ENCODE results near the gene SLC23A3. TPM values are rescaled to one million over a fixed set of nuclear protein-coding genes. Genes with fewer than 3 reads are reported as not detected.

SLC23A3 gene
- total RNA-seq, 4 donors from 2014 or later = 0.23 to 1.1 (median 0.27) TPM; not detected in 1

DNA sequence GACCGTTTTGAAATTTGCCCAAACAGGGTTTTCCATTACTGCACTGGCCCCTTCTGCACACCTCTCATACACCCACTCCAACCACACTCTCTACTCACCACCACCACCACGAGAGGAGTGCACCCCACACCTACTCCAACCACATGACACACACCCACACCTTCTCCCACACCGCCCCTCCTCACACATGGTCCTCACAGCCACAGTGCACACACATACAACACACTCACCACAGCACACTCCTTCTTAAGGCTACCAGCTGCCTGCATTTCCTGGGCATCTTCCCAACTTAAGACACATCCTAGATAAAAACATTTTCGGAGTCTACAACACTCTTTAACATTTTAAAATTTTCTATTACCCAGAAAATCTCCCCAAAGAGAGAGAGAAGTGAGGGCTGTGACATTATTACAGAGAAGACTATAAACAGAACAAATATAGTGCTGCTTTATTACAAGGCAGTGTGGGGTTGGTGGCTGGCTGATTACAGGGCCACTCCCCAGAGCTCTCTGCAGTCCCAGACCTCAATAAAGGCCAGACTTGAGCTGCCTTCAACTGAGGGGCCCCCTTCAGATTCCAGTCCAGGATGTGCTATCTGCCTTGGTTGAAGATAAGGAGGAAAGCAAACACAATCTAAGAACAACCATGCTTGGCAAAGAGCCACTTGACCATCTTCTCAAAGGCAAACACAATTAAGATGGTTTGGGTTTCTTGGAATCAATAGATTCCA, 45.3 kb downstream of the SLC23A3 start:
- H3K4me3 ChIP-seq = no peak overlapping the region
- no peak for TF ChIP-seq POLR2A (IDR thresholded peaks at IDR 0.05)
- no peaks in the 10 kb centered on the region for H3K36me3 ChIP-seq
- WGBS, 2 donors (ENCODE audit: low coverage in 1 of 2) = 60 to 68% methylated on average over 4 of the region's 4 CpGs
- ATAC-seq = no peak
- no peaks in the 10 kb centered on the region for H3K9me3 ChIP-seq
- H3K4me1 ChIP-seq = peaks cover 0 to 26% (median 0%) of the 10 kb centered on the region in 3 donors
- no peaks in the 10 kb centered on the region for H3K27me3 ChIP-seq
- H3K27ac ChIP-seq = no peak overlapping the region

DNA sequence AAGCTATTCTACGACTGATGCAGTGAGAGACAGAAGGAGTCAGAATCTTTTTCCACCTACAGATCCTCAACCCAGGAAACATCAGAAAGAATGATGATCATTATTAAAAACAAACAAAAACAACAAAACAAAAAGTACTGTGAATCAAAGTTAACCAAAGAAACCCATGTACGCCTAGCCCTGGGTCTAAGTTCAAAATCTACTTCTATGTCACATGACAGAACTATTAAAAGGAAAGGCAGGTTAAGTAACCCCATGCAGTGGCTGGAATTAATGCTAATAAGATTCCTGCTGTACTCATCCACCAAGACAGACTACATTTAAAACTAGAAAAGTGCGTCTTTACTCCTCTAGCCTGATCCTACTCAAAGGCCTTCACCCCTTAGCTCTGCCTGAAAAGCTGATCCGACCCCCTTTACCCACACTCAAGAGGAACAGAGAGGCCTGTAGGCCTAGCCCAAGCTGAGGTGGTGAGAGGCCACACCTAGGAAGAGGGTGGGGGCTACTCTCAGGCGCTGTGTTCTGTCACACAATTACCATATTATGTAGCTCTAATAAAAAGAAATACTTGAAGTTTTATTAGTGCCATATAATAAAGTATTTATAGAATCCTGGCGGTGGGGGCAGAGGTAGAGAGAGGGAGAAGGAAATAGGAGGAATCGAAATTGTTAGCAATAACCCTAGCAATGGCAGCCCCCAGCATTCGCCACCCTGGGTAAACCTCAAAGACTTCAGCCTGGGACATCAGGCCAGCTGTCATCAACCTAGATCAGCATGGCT, 46.3 kb downstream of the SLC23A3 start:
- 91 to 97% methylated on average over 5 to 8 of the region's 8 CpGs for WGBS, 2 donors (ENCODE audit: low coverage in 1 of 2)
- TF ChIP-seq POLR2A (IDR thresholded peaks at IDR 0.05) (no peak), CTCF (IDR thresholded peaks at IDR 0.05) (no peak), POLR2AphosphoS5 (IDR thresholded peaks at IDR 0.05) (no peak), EP300 (IDR thresholded peaks at IDR 0.05) (no peak)
- Histone ChIP-seq H3K36me3 (no peaks in the 10 kb centered on the region), H3K27me3 (no peaks in the 10 kb centered on the region), H3K27ac (no peak overlapping the region), H3K4me3 (no peak overlapping the region), H3K4me1 (peaks cover 0 to 20% (median 0%) of the 10 kb centered on the region in 3 donors), H3K9me3 (no peaks in the 10 kb centered on the region)
- no peak for ATAC-seq

DNA sequence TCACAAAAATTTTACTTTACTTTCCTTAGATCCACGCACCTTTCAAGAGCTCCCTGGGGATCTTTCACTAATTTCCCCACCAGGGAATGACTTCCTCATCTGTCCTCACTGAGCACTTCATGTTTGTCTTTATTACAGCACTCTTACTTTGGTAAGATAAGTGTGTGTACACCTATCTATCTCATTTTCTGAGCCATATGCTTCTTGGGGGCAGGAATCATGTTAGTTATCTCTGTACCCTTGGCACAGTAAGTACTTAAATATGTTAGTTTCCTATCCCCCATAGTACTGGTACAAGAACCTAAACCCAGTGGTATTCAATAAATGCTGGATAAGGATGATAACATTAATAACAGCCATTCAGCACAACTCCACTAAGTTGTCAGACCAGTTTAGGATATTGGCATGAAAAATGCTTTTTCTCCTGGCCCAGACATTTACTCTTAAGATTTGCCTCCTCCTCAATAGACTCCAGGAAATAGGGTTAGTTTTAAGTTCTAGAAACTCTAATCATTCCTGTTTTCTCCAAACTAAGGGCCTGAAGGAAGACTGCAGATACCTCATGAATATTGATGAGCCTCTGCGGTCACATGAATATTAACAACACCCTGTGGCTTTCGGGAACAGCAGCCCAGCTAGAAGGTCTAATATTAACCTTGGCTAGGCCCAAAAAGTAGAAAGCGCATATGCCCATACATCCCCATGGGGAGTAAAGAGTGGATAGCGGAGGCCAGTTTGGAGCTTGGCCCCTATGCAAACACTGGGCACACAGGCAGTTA, 47.4 kb downstream of the SLC23A3 start:
- no peaks in the 10 kb centered on the region for H3K9me3 ChIP-seq
- H3K27ac ChIP-seq = no peak overlapping the region
- no peaks in the 10 kb centered on the region for H3K36me3 ChIP-seq
- H3K27me3 ChIP-seq = no peaks in the 10 kb centered on the region
- 82 to 87% methylated on average over 3 to 5 of the region's 5 CpGs for WGBS, 2 donors (ENCODE audit: low coverage in 1 of 2)
- ATAC-seq = no peak
- TF ChIP-seq POLR2A (IDR thresholded peaks at IDR 0.05) (no peak), CTCF (IDR thresholded peaks at IDR 0.05) (no peak), EP300 (IDR thresholded peaks at IDR 0.05) (no peak), POLR2AphosphoS5 (IDR thresholded peaks at IDR 0.05) (no peak)
- peaks cover 0 to 20% (median 0%) of the 10 kb centered on the region in 3 donors for H3K4me1 ChIP-seq
- no peak overlapping the region for H3K4me3 ChIP-seq

DNA sequence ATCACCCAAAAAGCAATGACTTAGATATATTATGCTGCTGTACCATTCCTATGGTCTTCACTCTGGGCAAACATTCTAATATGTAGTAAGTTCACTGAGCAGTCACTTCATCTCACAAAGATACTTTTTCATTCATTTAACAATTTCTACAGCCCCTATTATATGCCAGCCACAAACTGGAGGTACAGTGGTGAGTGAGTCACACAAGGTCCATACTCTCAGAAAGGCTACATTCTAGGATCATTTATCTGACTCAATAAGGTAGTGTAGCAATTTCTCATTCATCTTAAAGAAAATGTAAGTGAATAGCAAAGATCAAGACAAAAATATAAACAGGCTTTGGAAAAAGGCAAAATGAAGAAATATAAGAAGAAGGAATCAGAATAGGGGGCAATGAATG, 49.7 kb downstream of the SLC23A3 start:
- Histone ChIP-seq H3K36me3 (no peaks in the 10 kb centered on the region), H3K27me3 (no peaks in the 10 kb centered on the region)

More for the DNA sequence above, 49.7 kb downstream of the SLC23A3 start:
- Histone ChIP-seq H3K4me1 (peaks cover 0 to 11% (median 0%) of the 10 kb centered on the region in 3 donors), H3K9me3 (no peaks in the 10 kb centered on the region), H3K27ac (no peak overlapping the region), H3K4me3 (no peak overlapping the region)
- TF ChIP-seq CTCF (IDR thresholded peaks at IDR 0.05) (no peak), EP300 (IDR thresholded peaks at IDR 0.05) (no peak), POLR2A (IDR thresholded peaks at IDR 0.05) (no peak), POLR2AphosphoS5 (IDR thresholded peaks at IDR 0.05) (no peak)
- ATAC-seq = no peak
